H9 (cell line): ENCODE measurements around the gene C7orf57. TPM values are rescaled to one million over a fixed set of nuclear protein-coding genes. Genes with fewer than 3 reads are reported as not detected.

Source experiments
- DNase-seq: peaks from one replicate; pipeline ENCODE4 v3.0.0-alpha.2; 2017
- H2AFZ ChIP-seq: one replicate; pipeline ENCODE4 v1.6.1; 2013; ENCODE audit warnings: mild to moderate bottlenecking, low read length, control low read depth, moderate library complexity
- H2AK5ac ChIP-seq: 2 replicates; pipeline ENCODE4 v1.6.1; 2013; ENCODE audit warnings: low read length, control low read depth, mixed read lengths; ENCODE audit not compliant: insufficient read length
- H2BK120ac ChIP-seq: one replicate; pipeline ENCODE4 v1.6.1; 2013; ENCODE audit warnings: low read depth, mild to moderate bottlenecking, low read length, control low read depth, inconsistent platforms; ENCODE audit not compliant: poor library complexity, severe bottlenecking
- H2BK12ac ChIP-seq: 2 replicates; pipeline ENCODE4 v1.6.1; 2013; ENCODE audit warnings: low read length, control low read depth, mixed read lengths, low read depth; ENCODE audit not compliant: insufficient read length
- H2BK15ac ChIP-seq: 2 replicates; pipeline ENCODE4 v1.6.1; 2013; ENCODE audit warnings: low read depth, low read length, control low read depth
- H2BK20ac ChIP-seq: one replicate; pipeline ENCODE4 v1.6.1; 2013; ENCODE audit warnings: low read depth, mild to moderate bottlenecking, low read length, control low read depth, inconsistent platforms; ENCODE audit not compliant: poor library complexity, severe bottlenecking
- H2BK5ac ChIP-seq: 2 replicates; pipeline ENCODE4 v1.6.1; 2013; ENCODE audit warnings: low read length, control low read depth, mixed read lengths; ENCODE audit not compliant: insufficient read length
- H3K14ac ChIP-seq: 2 replicates; pipeline ENCODE4 v1.6.1; 2013; ENCODE audit warnings: low read length, control low read depth; ENCODE audit not compliant: insufficient read depth
- H3K18ac ChIP-seq: 2 replicates; pipeline ENCODE4 v1.6.1; 2013; ENCODE audit warnings: low read depth, mild to moderate bottlenecking, mixed read lengths, low read length, control low read depth; ENCODE audit not compliant: insufficient read length
- H3K23ac ChIP-seq: 2 replicates; pipeline ENCODE4 v1.6.1; 2013; ENCODE audit warnings: low read length, control low read depth, mixed read lengths, low read depth; ENCODE audit not compliant: insufficient read length
- H3K23me2 ChIP-seq: 2 replicates; pipeline ENCODE4 v1.6.1; 2013; ENCODE audit warnings: low read depth, mild to moderate bottlenecking, mixed read lengths, low read length, control low read depth; ENCODE audit not compliant: insufficient read length, poor library complexity, severe bottlenecking
- H3K27ac ChIP-seq: 2 replicates; pipeline ENCODE4 v1.5.1; 2013; ENCODE audit warnings: low read length, control low read depth, mixed read lengths, low read depth; ENCODE audit not compliant: insufficient read length
- H3K27me3 ChIP-seq: 2 replicates; pipeline ENCODE4 v1.6.1; 2013; ENCODE audit warnings: low read length, control low read depth, inconsistent platforms; ENCODE audit not compliant: insufficient read depth
- H3K4ac ChIP-seq: 2 replicates; pipeline ENCODE4 v1.6.1; 2013; ENCODE audit warnings: low read depth, mild to moderate bottlenecking, control low read depth, inconsistent platforms, low read length, moderate library complexity
- H3K4me1 ChIP-seq: 2 replicates; pipeline ENCODE4 v1.6.1; 2013; ENCODE audit warnings: low read length, control low read depth, inconsistent platforms; ENCODE audit not compliant: insufficient read depth
- H3K4me2 ChIP-seq: 2 replicates; pipeline ENCODE4 v1.6.1; 2013; ENCODE audit warnings: low read length, control low read depth, mixed read lengths; ENCODE audit not compliant: insufficient read length, insufficient read depth
- H3K56ac ChIP-seq: 2 replicates; pipeline ENCODE4 v1.6.1; 2013; ENCODE audit warnings: low read depth, mild to moderate bottlenecking, mixed read lengths, low read length, control low read depth; ENCODE audit not compliant: insufficient read length
- H3K79me1 ChIP-seq: 2 replicates; pipeline ENCODE4 v1.6.1; 2013; ENCODE audit warnings: low read depth, mild to moderate bottlenecking, moderate library complexity, low read length, control low read depth, inconsistent platforms; ENCODE audit not compliant: insufficient read depth, poor library complexity, severe bottlenecking
- H3K79me2 ChIP-seq: 2 replicates; pipeline ENCODE4 v1.6.1; 2013; ENCODE audit warnings: low read length, control low read depth, inconsistent platforms; ENCODE audit not compliant: insufficient read depth
- H3K9ac ChIP-seq: 2 replicates; pipeline ENCODE4 v1.6.1; 2013; ENCODE audit warnings: low read length, control low read depth, mixed read lengths; ENCODE audit not compliant: insufficient read length; ENCODE audit errors: extremely low read depth
- H3K9me3 ChIP-seq: one replicate; pipeline ENCODE4 v1.6.1; 2013; ENCODE audit warnings: low read depth, low read length, inconsistent platforms; ENCODE audit not compliant: control insufficient read depth
- H3T11ph ChIP-seq: one replicate; pipeline ENCODE4 v1.6.1; 2013; ENCODE audit warnings: mild to moderate bottlenecking, low read length, control low read depth, inconsistent platforms
- H4K20me1 ChIP-seq: one replicate; pipeline ENCODE4 v1.6.1; 2013; ENCODE audit not compliant: control insufficient read depth, insufficient read length, insufficient read depth
- H4K5ac ChIP-seq: 2 replicates; pipeline ENCODE4 v1.6.1; 2013; ENCODE audit warnings: low read depth, mild to moderate bottlenecking, mixed read lengths, low read length, control low read depth; ENCODE audit not compliant: insufficient read length
- H4K8ac ChIP-seq: replicated peaks from 2 replicates; pipeline ENCODE4 v1.6.1; 2013; ENCODE audit warnings: low read length, control low read depth, mixed read lengths, low read depth; ENCODE audit not compliant: insufficient read length
- H4K91ac ChIP-seq: 2 replicates; pipeline ENCODE4 v1.6.1; 2013; ENCODE audit warnings: low read depth, mild to moderate bottlenecking, moderate library complexity, mixed read lengths, low read length, control low read depth; ENCODE audit not compliant: insufficient read length
- H3K27ac Mint-ChIP-seq, 3 experiments: 2 replicates in 2 of 3; 3 replicates in 1 of 3; pipeline ENCODE4 v1.8.0; 2020 to 2021; ENCODE audit warnings: mixed read lengths in 3 of 3, mild to moderate bottlenecking in 1 of 3, moderate library complexity in 1 of 3
- H3K27me3 Mint-ChIP-seq: 2 replicates; pipeline ENCODE4 v1.8.0; 2021; ENCODE audit warnings: low read depth, mild to moderate bottlenecking, moderate library complexity, mixed read lengths
- H3K36me3 Mint-ChIP-seq, 3 experiments: 2 replicates in 2 of 3; 3 replicates in 1 of 3; pipeline ENCODE4 v1.8.0; 2020 to 2021; ENCODE audit warnings: low read depth in 3 of 3, mixed read lengths in 3 of 3; ENCODE audit not compliant: insufficient read depth in 1 of 3
- H3K4me1 Mint-ChIP-seq, 2 experiments: 2 replicates each; pipeline ENCODE4 v1.8.0; 2020; ENCODE audit warnings: mixed read lengths in 2 of 2
- H3K4me3 Mint-ChIP-seq, 2 experiments: 2 replicates in 1 of 2; 3 replicates in 1 of 2; pipeline ENCODE4 v1.8.0; 2020 to 2021; ENCODE audit warnings: mild to moderate bottlenecking in 2 of 2, mixed read lengths in 2 of 2, moderate library complexity in 1 of 2
- H3K9me3 Mint-ChIP-seq, 2 experiments: 2 replicates in 1 of 2; 3 replicates in 1 of 2; pipeline ENCODE4 v1.8.0; 2020; ENCODE audit warnings: mild to moderate bottlenecking in 2 of 2, mixed read lengths in 2 of 2, moderate library complexity in 1 of 2
- WGBS: extraction: QIAGEN DNeasy Blood & Tissue Kit; methylation state at CpG from one replicate; pipeline ENCODE4 v1.1.7; 2013; ENCODE audit warnings: missing lambda C conversion rate, low lambda C conversion rate, mixed read lengths; ENCODE audit not compliant: insufficient read length; ENCODE audit errors: extremely low coverage; 5-methylcytosine and 5-hydroxymethylcytosine counted together
- total RNA-seq: library from RNA; stranded (reverse); gene quantifications from 2 replicates; pipeline ENCODE4 v1.2.1, GENCODE V29; 2021
- TF ChIP-seq, protein P1 (sequence below): fragments of 200-600 bp; sonication (generic); conservative IDR thresholded peaks from 3 replicates; pipeline ENCODE4 v1.8.0; 2021; ENCODE audit warnings: antibody characterized with exemption, mild to moderate bottlenecking

Gene C7orf57
- total RNA-seq, 1 experiment from 2014 or later, result not detected

DNA sequence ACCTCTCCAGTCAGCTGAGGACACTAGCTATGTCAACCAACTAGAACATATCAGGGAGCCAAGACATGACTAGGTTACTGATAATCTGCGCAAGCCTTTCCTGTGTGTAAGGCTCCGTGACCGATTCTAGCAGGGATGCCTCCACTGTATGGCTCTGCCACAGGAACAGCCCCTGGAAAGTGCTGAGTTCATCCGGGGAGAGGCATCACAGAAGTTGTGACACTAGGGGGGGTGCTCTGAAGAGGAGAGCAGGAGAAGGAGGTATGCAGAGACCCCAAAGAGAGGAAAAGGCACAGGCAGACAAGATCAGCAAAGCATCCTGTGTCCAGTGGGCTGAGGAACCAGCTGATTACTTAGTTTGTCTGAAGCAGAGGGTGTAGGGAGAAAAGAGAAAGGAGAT is 67.2 kb downstream of the C7orf57 start:
- H2BK15ac ChIP-seq, result no peak overlapping the region
- no peak overlapping the region for H4K91ac ChIP-seq
- H3K4me1 Mint-ChIP-seq, result no peaks in the 10 kb centered on the region
- H3K4me3 Mint-ChIP-seq, result no peak overlapping the region
- no peak overlapping the region for H2AK5ac ChIP-seq
- H2BK120ac ChIP-seq, result no peak overlapping the region
- no peaks in the 10 kb centered on the region for H3K27me3 ChIP-seq
- no peaks in the 10 kb centered on the region for H3K79me1 ChIP-seq
- no peak overlapping the region for H3K18ac ChIP-seq
- DNase-seq, result no peak
- H3K56ac ChIP-seq, result no peak overlapping the region
- H3K23me2 ChIP-seq, result no peaks in the 10 kb centered on the region
- TF ChIP-seq, protein P1, sequence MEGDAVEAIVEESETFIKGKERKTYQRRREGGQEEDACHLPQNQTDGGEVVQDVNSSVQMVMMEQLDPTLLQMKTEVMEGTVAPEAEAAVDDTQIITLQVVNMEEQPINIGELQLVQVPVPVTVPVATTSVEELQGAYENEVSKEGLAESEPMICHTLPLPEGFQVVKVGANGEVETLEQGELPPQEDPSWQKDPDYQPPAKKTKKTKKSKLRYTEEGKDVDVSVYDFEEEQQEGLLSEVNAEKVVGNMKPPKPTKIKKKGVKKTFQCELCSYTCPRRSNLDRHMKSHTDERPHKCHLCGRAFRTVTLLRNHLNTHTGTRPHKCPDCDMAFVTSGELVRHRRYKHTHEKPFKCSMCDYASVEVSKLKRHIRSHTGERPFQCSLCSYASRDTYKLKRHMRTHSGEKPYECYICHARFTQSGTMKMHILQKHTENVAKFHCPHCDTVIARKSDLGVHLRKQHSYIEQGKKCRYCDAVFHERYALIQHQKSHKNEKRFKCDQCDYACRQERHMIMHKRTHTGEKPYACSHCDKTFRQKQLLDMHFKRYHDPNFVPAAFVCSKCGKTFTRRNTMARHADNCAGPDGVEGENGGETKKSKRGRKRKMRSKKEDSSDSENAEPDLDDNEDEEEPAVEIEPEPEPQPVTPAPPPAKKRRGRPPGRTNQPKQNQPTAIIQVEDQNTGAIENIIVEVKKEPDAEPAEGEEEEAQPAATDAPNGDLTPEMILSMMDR, result no peak
- no peaks in the 10 kb centered on the region for H4K20me1 ChIP-seq
- H2BK5ac ChIP-seq, result no peak overlapping the region
- no peak overlapping the region for H2AFZ ChIP-seq
- H3K36me3 Mint-ChIP-seq, result peaks cover 41 to 79% (median 77%) of the 10 kb centered on the region in 3 experiments; a peak in 6 of 7 replicates
- no peak overlapping the region for H3K4ac ChIP-seq
- no peaks in the 10 kb centered on the region for H3K9me3 Mint-ChIP-seq
- no peak overlapping the region for H3K9ac ChIP-seq
- no peak overlapping the region for H3K27ac ChIP-seq
- WGBS, result no CpG with 5 or more reads among the region's 4 CpGs
- H2BK12ac ChIP-seq, result no peak overlapping the region
- no peak overlapping the region for H2BK20ac ChIP-seq
- no peak overlapping the region for H3K4me2 ChIP-seq
- H4K8ac ChIP-seq, result no peak overlapping the region
- no peak overlapping the region for H3K23ac ChIP-seq
- no peak overlapping the region for H3T11ph ChIP-seq
- no peaks in the 10 kb centered on the region for H3K79me2 ChIP-seq
- H3K9me3 ChIP-seq, result no peaks in the 10 kb centered on the region
- no peaks in the 10 kb centered on the region for H3K27me3 Mint-ChIP-seq
- no peaks in the 10 kb centered on the region for H3K4me1 ChIP-seq
- no peak overlapping the region for H4K5ac ChIP-seq
- H3K27ac Mint-ChIP-seq, result no peak overlapping the region; a peak in 1 of 7 replicates
- H3K14ac ChIP-seq, result no peak overlapping the region
